ENCODE results near the gene CDH13.

DNA sequence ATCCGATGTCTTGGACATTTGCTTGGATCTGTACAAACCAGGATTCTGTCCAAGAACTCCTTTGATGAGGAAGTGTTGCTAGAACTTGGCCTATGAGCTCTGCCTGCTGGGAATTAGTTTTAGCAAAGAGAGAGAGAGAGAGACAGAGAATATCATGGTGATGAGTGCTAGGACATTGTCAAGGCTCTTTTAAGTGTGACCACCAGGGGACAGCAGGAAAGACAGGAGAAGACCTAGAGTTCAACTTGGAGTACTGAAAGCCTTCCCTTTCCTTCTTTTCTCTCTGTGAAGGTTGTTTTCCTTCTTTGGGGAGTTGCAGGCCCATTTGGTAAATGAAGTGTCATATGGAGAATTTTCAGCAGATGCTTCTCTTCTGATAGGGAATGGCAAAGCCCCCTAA lies 791.8 kb downstream of the CDH13 start:
- TF ChIP-seq, protein P1, sequence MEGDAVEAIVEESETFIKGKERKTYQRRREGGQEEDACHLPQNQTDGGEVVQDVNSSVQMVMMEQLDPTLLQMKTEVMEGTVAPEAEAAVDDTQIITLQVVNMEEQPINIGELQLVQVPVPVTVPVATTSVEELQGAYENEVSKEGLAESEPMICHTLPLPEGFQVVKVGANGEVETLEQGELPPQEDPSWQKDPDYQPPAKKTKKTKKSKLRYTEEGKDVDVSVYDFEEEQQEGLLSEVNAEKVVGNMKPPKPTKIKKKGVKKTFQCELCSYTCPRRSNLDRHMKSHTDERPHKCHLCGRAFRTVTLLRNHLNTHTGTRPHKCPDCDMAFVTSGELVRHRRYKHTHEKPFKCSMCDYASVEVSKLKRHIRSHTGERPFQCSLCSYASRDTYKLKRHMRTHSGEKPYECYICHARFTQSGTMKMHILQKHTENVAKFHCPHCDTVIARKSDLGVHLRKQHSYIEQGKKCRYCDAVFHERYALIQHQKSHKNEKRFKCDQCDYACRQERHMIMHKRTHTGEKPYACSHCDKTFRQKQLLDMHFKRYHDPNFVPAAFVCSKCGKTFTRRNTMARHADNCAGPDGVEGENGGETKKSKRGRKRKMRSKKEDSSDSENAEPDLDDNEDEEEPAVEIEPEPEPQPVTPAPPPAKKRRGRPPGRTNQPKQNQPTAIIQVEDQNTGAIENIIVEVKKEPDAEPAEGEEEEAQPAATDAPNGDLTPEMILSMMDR (IDR thresholded peaks at IDR 0.05) = no peak
- no peak for TF ChIP-seq POLR2A (IDR thresholded peaks at IDR 0.05)

Data from body of pancreas (tissue), 4 donors.